ENCODE results near the gene SUPV3L1. TPM values are rescaled to one million over a fixed set of nuclear protein-coding genes. Genes with fewer than 3 reads are reported as not detected.

SUPV3L1 gene
- total and polyA plus RNA-seq, 4 donors, result 17.0 to 52.7 (median 23.2) TPM

GRCh38 chr10:69202332-69202731 is 22.3 kb downstream of the SUPV3L1 start:
- Histone ChIP-seq H3K9me3 (ENCODE audit: control insufficient read depth in 4 of 4, insufficient read depth in 3 of 4, low read length in 3 of 4) (no peaks in the 10 kb centered on the region), H3K27ac (ENCODE audit: low read depth in 1 of 2, low read length in 1 of 2) (no peak overlapping the region), H3K9ac (ENCODE audit: insufficient read depth in 1 of 2, low read length in 2 of 2) (no peak overlapping the region), H3K4me3 (no peak overlapping the region), H3K27me3 (ENCODE audit: control insufficient read depth in 3 of 3, insufficient read depth in 3 of 3, low read length in 2 of 3) (no peaks in the 10 kb centered on the region), H3K4me1 (ENCODE audit: control insufficient read depth in 5 of 5, insufficient read depth in 5 of 5, low read length in 5 of 5) (no peaks in the 10 kb centered on the region), H3K36me3 (ENCODE audit: control insufficient read depth in 4 of 4, insufficient read depth in 4 of 4, low read length in 4 of 4) (peaks cover 20 to 40% (median 32%) of the 10 kb centered on the region in 4 donors)
- ATAC-seq (ENCODE audit: insufficient read depth, low FRiP score), result no peak
- WGBS, 2 donors, result 92 to 97% methylated on average over 1 of the region's 1 CpG
- TF ChIP-seq, protein P1, sequence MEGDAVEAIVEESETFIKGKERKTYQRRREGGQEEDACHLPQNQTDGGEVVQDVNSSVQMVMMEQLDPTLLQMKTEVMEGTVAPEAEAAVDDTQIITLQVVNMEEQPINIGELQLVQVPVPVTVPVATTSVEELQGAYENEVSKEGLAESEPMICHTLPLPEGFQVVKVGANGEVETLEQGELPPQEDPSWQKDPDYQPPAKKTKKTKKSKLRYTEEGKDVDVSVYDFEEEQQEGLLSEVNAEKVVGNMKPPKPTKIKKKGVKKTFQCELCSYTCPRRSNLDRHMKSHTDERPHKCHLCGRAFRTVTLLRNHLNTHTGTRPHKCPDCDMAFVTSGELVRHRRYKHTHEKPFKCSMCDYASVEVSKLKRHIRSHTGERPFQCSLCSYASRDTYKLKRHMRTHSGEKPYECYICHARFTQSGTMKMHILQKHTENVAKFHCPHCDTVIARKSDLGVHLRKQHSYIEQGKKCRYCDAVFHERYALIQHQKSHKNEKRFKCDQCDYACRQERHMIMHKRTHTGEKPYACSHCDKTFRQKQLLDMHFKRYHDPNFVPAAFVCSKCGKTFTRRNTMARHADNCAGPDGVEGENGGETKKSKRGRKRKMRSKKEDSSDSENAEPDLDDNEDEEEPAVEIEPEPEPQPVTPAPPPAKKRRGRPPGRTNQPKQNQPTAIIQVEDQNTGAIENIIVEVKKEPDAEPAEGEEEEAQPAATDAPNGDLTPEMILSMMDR (IDR thresholded peaks at IDR 0.05; ENCODE audit: control extremely low read depth, extremely low read depth), result no peak
- DNase-seq, result no peak

DNA sequence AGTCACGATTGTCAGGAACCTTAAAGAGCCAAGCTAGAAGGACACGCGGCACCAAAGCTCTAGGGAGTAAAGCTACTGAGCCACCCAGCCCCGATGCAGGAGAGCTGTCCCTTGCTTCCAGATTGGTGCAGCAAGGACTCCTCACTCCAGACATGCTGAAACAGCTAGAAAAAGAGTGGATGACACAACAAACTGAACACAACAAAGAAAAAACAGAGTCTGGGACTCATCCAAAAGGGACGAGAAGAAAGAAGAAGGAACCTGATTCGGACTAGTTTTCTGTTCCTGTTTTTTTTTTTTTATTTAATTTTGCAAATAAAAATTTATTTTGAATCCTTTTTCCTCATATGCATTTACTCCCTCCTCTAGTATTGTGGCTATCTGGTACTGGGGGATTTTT is 28.7 kb downstream of the SUPV3L1 start:
- no peak for ATAC-seq (ENCODE audit: insufficient read depth, low FRiP score)

GRCh38 chr10:69209787-69210484 is 29.9 kb downstream of the SUPV3L1 start:
- WGBS, 2 donors, result 73 to 76% methylated on average over 3 of the region's 3 CpGs
- TF ChIP-seq, protein P1 (IDR thresholded peaks at IDR 0.05; ENCODE audit: control extremely low read depth, extremely low read depth), result no peak
- H3K9me3 ChIP-seq (ENCODE audit: control insufficient read depth in 4 of 4, insufficient read depth in 3 of 4, low read length in 3 of 4), result peaks cover 0 to 4% (median 0%) of the 10 kb centered on the region in 4 donors
- peaks cover 4 to 23% (median 20%) of the 10 kb centered on the region in 4 donors for H3K36me3 ChIP-seq (ENCODE audit: control insufficient read depth in 4 of 4, insufficient read depth in 4 of 4, low read length in 4 of 4)
- no peaks in the 10 kb centered on the region for H3K4me1 ChIP-seq (ENCODE audit: control insufficient read depth in 5 of 5, insufficient read depth in 5 of 5, low read length in 5 of 5)
- H3K4me3 ChIP-seq, result no peak overlapping the region
- DNase-seq (no peak), ATAC-seq (ENCODE audit: insufficient read depth, low FRiP score) (no peak)
- no peak overlapping the region for H3K9ac ChIP-seq (ENCODE audit: insufficient read depth in 1 of 2, low read length in 2 of 2)
- no peak overlapping the region for H3K27ac ChIP-seq (ENCODE audit: low read depth in 1 of 2, low read length in 1 of 2)
- H3K27me3 ChIP-seq (ENCODE audit: control insufficient read depth in 3 of 3, insufficient read depth in 3 of 3, low read length in 2 of 3), result no peaks in the 10 kb centered on the region

More for the DNA sequence above, 28.7 kb downstream of the SUPV3L1 start:
- 78 to 81% methylated on average over 6 of the region's 6 CpGs for WGBS, 2 donors
- TF ChIP-seq, protein P1 (IDR thresholded peaks at IDR 0.05; ENCODE audit: control extremely low read depth, extremely low read depth), result no peak
- H3K36me3 ChIP-seq (ENCODE audit: control insufficient read depth in 4 of 4, insufficient read depth in 4 of 4, low read length in 4 of 4), result peaks cover 4 to 31% (median 25%) of the 10 kb centered on the region in 4 donors
- H3K4me3 ChIP-seq, result no peak overlapping the region
- no peaks in the 10 kb centered on the region for H3K9me3 ChIP-seq (ENCODE audit: control insufficient read depth in 4 of 4, insufficient read depth in 3 of 4, low read length in 3 of 4)
- no peaks in the 10 kb centered on the region for H3K4me1 ChIP-seq (ENCODE audit: control insufficient read depth in 5 of 5, insufficient read depth in 5 of 5, low read length in 5 of 5)
- no peaks in the 10 kb centered on the region for H3K27me3 ChIP-seq (ENCODE audit: control insufficient read depth in 3 of 3, insufficient read depth in 3 of 3, low read length in 2 of 3)
- no peak overlapping the region for H3K27ac ChIP-seq (ENCODE audit: low read depth in 1 of 2, low read length in 1 of 2)
- no peak overlapping the region for H3K9ac ChIP-seq (ENCODE audit: insufficient read depth in 1 of 2, low read length in 2 of 2)
- no peak for DNase-seq
